ENCODE measurements around the gene SERTAD4.

The SERTAD4 gene

GRCh38 chr1:210236840-210237409, 4.3 kb downstream of the SERTAD4 start:
- H3K27me3 ChIP-seq (ENCODE audit: insufficient read depth, low read length): peaks cover 17% of the 10 kb centered on the region
- peaks cover 31% of the 10 kb centered on the region for H3K4me1 ChIP-seq (ENCODE audit: insufficient read depth, low read length)
- no peak overlapping the region for H2AFZ ChIP-seq (ENCODE audit: low read depth, low read length)
- no peaks in the 10 kb centered on the region for H3K9me3 ChIP-seq (ENCODE audit: low read length)
- H3K36me3 ChIP-seq (ENCODE audit: insufficient read depth, low read length): no peaks in the 10 kb centered on the region
- H3K4me3 ChIP-seq (ENCODE audit: low read length): no peak overlapping the region

GRCh38 chr1:210237479-210237878, 4.9 kb downstream of the SERTAD4 start:
- H3K4me3 ChIP-seq (ENCODE audit: low read length): no peak overlapping the region
- H2AFZ ChIP-seq (ENCODE audit: low read depth, low read length): no peak overlapping the region
- no peaks in the 10 kb centered on the region for H3K9me3 ChIP-seq (ENCODE audit: low read length)
- peaks cover 31% of the 10 kb centered on the region for H3K4me1 ChIP-seq (ENCODE audit: insufficient read depth, low read length)
- no peaks in the 10 kb centered on the region for H3K36me3 ChIP-seq (ENCODE audit: insufficient read depth, low read length)
- peaks cover 17% of the 10 kb centered on the region for H3K27me3 ChIP-seq (ENCODE audit: insufficient read depth, low read length)

- Histone ChIP-seq H3K4me1 (ENCODE audit: insufficient read depth, low read length) (peaks cover 31% of the 10 kb centered on the region), H2AFZ (ENCODE audit: low read depth, low read length) (no peak overlapping the region), H3K36me3 (ENCODE audit: insufficient read depth, low read length) (no peaks in the 10 kb centered on the region), H3K27me3 (ENCODE audit: insufficient read depth, low read length) (peaks cover 17% of the 10 kb centered on the region), H3K9me3 (ENCODE audit: low read length) (no peaks in the 10 kb centered on the region), H3K4me3 (ENCODE audit: low read length) (no peak overlapping the region)
These were observed 5.4 kb downstream of the SERTAD4 start for GRCh38 chr1:210237981-210238380.

- Histone ChIP-seq H3K27me3 (ENCODE audit: insufficient read depth, low read length) (peaks cover 7% of the 10 kb centered on the region), H2AFZ (ENCODE audit: low read depth, low read length) (no peak overlapping the region), H3K4me3 (ENCODE audit: low read length) (no peak overlapping the region), H3K36me3 (ENCODE audit: insufficient read depth, low read length) (no peaks in the 10 kb centered on the region), H3K4me1 (ENCODE audit: insufficient read depth, low read length) (peaks cover 17% of the 10 kb centered on the region), H3K9me3 (ENCODE audit: low read length) (no peaks in the 10 kb centered on the region)
These were observed 6.9 kb downstream of the SERTAD4 start for GRCh38 chr1:210239349-210240111.

- H3K9me3 ChIP-seq (ENCODE audit: low read length): no peaks in the 10 kb centered on the region
- H3K27me3 ChIP-seq (ENCODE audit: insufficient read depth, low read length): peaks cover 4% of the 10 kb centered on the region
- H2AFZ ChIP-seq (ENCODE audit: low read depth, low read length): no peak overlapping the region
- H3K36me3 ChIP-seq (ENCODE audit: insufficient read depth, low read length): no peaks in the 10 kb centered on the region
- no peak overlapping the region for H3K4me3 ChIP-seq (ENCODE audit: low read length)
- peaks cover 13% of the 10 kb centered on the region for H3K4me1 ChIP-seq (ENCODE audit: insufficient read depth, low read length)
These were observed 8.5 kb downstream of the SERTAD4 start for GRCh38 chr1:210241121-210241520.

- Histone ChIP-seq H3K27me3 (ENCODE audit: insufficient read depth, low read length) (no peaks in the 10 kb centered on the region), H3K4me1 (ENCODE audit: insufficient read depth, low read length) (no peaks in the 10 kb centered on the region), H3K9me3 (ENCODE audit: low read length) (no peaks in the 10 kb centered on the region), H3K36me3 (ENCODE audit: insufficient read depth, low read length) (no peaks in the 10 kb centered on the region), H3K4me3 (ENCODE audit: low read length) (no peak overlapping the region), H2AFZ (ENCODE audit: low read depth, low read length) (no peak overlapping the region)
These were observed 12.3 kb downstream of the SERTAD4 start for GRCh38 chr1:210244746-210245367.

GRCh38 chr1:210246447-210246846, 13.9 kb downstream of the SERTAD4 start:
- no peaks in the 10 kb centered on the region for H3K36me3 ChIP-seq (ENCODE audit: insufficient read depth, low read length)
- H3K27me3 ChIP-seq (ENCODE audit: insufficient read depth, low read length): no peaks in the 10 kb centered on the region
- no peak overlapping the region for H2AFZ ChIP-seq (ENCODE audit: low read depth, low read length)
- H3K4me1 ChIP-seq (ENCODE audit: insufficient read depth, low read length): peaks cover 12% of the 10 kb centered on the region
- H3K9me3 ChIP-seq (ENCODE audit: low read length): no peaks in the 10 kb centered on the region
- no peak overlapping the region for H3K4me3 ChIP-seq (ENCODE audit: low read length)

GRCh38 chr1:210248341-210248740, 15.7 kb downstream of the SERTAD4 start:
- Histone ChIP-seq H3K4me3 (ENCODE audit: low read length) (no peak overlapping the region), H3K4me1 (ENCODE audit: insufficient read depth, low read length) (peaks cover 20% of the 10 kb centered on the region), H3K27me3 (ENCODE audit: insufficient read depth, low read length) (peaks cover 13% of the 10 kb centered on the region), H3K9me3 (ENCODE audit: low read length) (no peaks in the 10 kb centered on the region), H2AFZ (ENCODE audit: low read depth, low read length) (no peak overlapping the region), H3K36me3 (ENCODE audit: insufficient read depth, low read length) (no peaks in the 10 kb centered on the region)

GRCh38 chr1:210250665-210250997, 18.0 kb downstream of the SERTAD4 start:
- peaks cover 22% of the 10 kb centered on the region for H3K27me3 ChIP-seq (ENCODE audit: insufficient read depth, low read length)
- no peaks in the 10 kb centered on the region for H3K9me3 ChIP-seq (ENCODE audit: low read length)
- peak overlapping the region; percentile 49 for H3K4me3 ChIP-seq (ENCODE audit: low read length)
- H3K36me3 ChIP-seq (ENCODE audit: insufficient read depth, low read length): no peaks in the 10 kb centered on the region
- peaks cover 20% of the 10 kb centered on the region for H3K4me1 ChIP-seq (ENCODE audit: insufficient read depth, low read length)
- H2AFZ ChIP-seq (ENCODE audit: low read depth, low read length): peak overlapping the region; percentile 68

- Histone ChIP-seq H3K9me3 (ENCODE audit: low read length) (no peaks in the 10 kb centered on the region), H3K27me3 (ENCODE audit: insufficient read depth, low read length) (peaks cover 22% of the 10 kb centered on the region), H2AFZ (ENCODE audit: low read depth, low read length) (peak overlapping the region; percentile 68), H3K4me1 (ENCODE audit: insufficient read depth, low read length) (peaks cover 20% of the 10 kb centered on the region), H3K4me3 (ENCODE audit: low read length) (peak overlapping the region; percentile 49), H3K36me3 (ENCODE audit: insufficient read depth, low read length) (no peaks in the 10 kb centered on the region)
These were observed 18.5 kb downstream of the SERTAD4 start for GRCh38 chr1:210250998-210251679.

GRCh38 chr1:210251680-210252490, 19.3 kb downstream of the SERTAD4 start:
- Histone ChIP-seq H3K4me3 (ENCODE audit: low read length) (peak overlapping the region; percentile 49), H3K27me3 (ENCODE audit: insufficient read depth, low read length) (peaks cover 22% of the 10 kb centered on the region), H2AFZ (ENCODE audit: low read depth, low read length) (peak overlapping the region; percentile 68), H3K36me3 (ENCODE audit: insufficient read depth, low read length) (no peaks in the 10 kb centered on the region), H3K9me3 (ENCODE audit: low read length) (no peaks in the 10 kb centered on the region), H3K4me1 (ENCODE audit: insufficient read depth, low read length) (peaks cover 20% of the 10 kb centered on the region)

- H2AFZ ChIP-seq (ENCODE audit: low read depth, low read length): no peak overlapping the region
- H3K4me1 ChIP-seq (ENCODE audit: insufficient read depth, low read length): peaks cover 20% of the 10 kb centered on the region
- peaks cover 22% of the 10 kb centered on the region for H3K27me3 ChIP-seq (ENCODE audit: insufficient read depth, low read length)
- H3K9me3 ChIP-seq (ENCODE audit: low read length): no peaks in the 10 kb centered on the region
- no peak overlapping the region for H3K4me3 ChIP-seq (ENCODE audit: low read length)
- H3K36me3 ChIP-seq (ENCODE audit: insufficient read depth, low read length): no peaks in the 10 kb centered on the region
These were observed 20.0 kb downstream of the SERTAD4 start for GRCh38 chr1:210252621-210253051.

All from neuron (in vitro differentiated cells).